IMR-90 (cell line): Measurements from ENCODE around the gene KRTAP6-3.

Experiments
- CHD1 ChIP-seq: IDR thresholded peaks from 2 replicates; pipeline ENCODE4 v1.6.1; 2012; ENCODE audit warnings: low read depth, low read length, improper control_type of control experiment
- CTCF ChIP-seq: conservative IDR thresholded peaks from 2 replicates; pipeline ENCODE4 v1.5.1; 2012; ENCODE audit warnings: mild to moderate bottlenecking, low read depth, low read length, improper control_type of control experiment
- MAFK ChIP-seq: IDR thresholded peaks from 2 replicates; pipeline ENCODE4 v1.6.1; 2012; ENCODE audit warnings: low read depth, low read length, improper control_type of control experiment
- MXI1 ChIP-seq: IDR thresholded peaks from 2 replicates; pipeline ENCODE4 v1.6.1; 2012; ENCODE audit warnings: low read depth, mild to moderate bottlenecking, low read length, moderate library complexity, borderline replicate concordance
- POLR2A ChIP-seq: IDR thresholded peaks from 2 replicates; pipeline ENCODE4 v1.6.1; 2012; ENCODE audit warnings: mild to moderate bottlenecking, low read depth, low read length
- RAD21 ChIP-seq: IDR thresholded peaks from 2 replicates; pipeline ENCODE4 v1.6.1; 2012; ENCODE audit warnings: low read length, improper control_type of control experiment
- SMC3 ChIP-seq: fragments of 150-350 bp; IDR thresholded peaks from 2 replicates; pipeline ENCODE4 v1.6.1; 2016; ENCODE audit warnings: low read depth, mild to moderate bottlenecking, antibody characterized with exemption, low read length, moderate library complexity

GRCh38 chr21:30567617-30568016, 24.6 kb upstream of the KRTAP6-3 start:
- TF ChIP-seq POLR2A (no peak), CHD1 (no peak), CTCF (no peak), MXI1 (no peak), SMC3 (no peak), MAFK (no peak), RAD21 (no peak)
